ENCODE results near the gene TBL2. TPM values are rescaled to one million over a fixed set of nuclear protein-coding genes. Genes with fewer than 3 reads are reported as not detected.
"Not testable (repeated sequence)": the region's sequence is repeated elsewhere in the genome, so short reads cannot be mapped to it uniquely, and the experiment has no call there.

The TBL2 gene
- total and polyA plus RNA-seq, 5 experiments from 2014 or later, result 13.4 to 31.2 (median 19.6) TPM

GRCh38 chr7:73599151-73599882 is 20.9 kb upstream of the TBL2 start:
- no peak overlapping the region for H3K4me3 Mint-ChIP-seq
- ATAC-seq, result no peak
- no peaks in the 10 kb centered on the region for H3K4me1 Mint-ChIP-seq
- H3K36me3 Mint-ChIP-seq, result peaks cover 0 to 4% (median 0%) of the 10 kb centered on the region in 3 donors
- H3K27ac Mint-ChIP-seq, result no peak overlapping the region
- H3K27me3 Mint-ChIP-seq, result peaks cover 8 to 39% (median 21%) of the 10 kb centered on the region in 5 donors
- POLR2A ChIA-PET, result interaction anchor here (1.0 kb wide), 1 partner anchor 140 kb away, joined by 5 read pairs; the partner anchor contains the start of gene ABHD11
- H3K9me3 Mint-ChIP-seq, result no peaks in the 10 kb centered on the region
- no peak for DNase-seq

GRCh38 chr7:73597978-73598782 is 19.8 kb upstream of the TBL2 start:
- Mint-ChIP-seq H3K4me1 (no peaks in the 10 kb centered on the region), H3K9me3 (no peaks in the 10 kb centered on the region), H3K36me3 (peaks cover 0 to 4% (median 0%) of the 10 kb centered on the region in 3 donors), H3K27ac (no peak overlapping the region), H3K27me3 (peaks cover 8 to 43% (median 21%) of the 10 kb centered on the region in 5 donors), H3K4me3 (no peak overlapping the region)
- DNase-seq (no peak), ATAC-seq (no peak)
- POLR2A ChIA-PET, result no interaction called here

GRCh38 chr7:73596191-73597065 is 18.0 kb upstream of the TBL2 start:
- Mint-ChIP-seq H3K9me3 (no peaks in the 10 kb centered on the region), H3K4me1 (no peaks in the 10 kb centered on the region), H3K36me3 (peaks cover 0 to 4% (median 0%) of the 10 kb centered on the region in 3 donors), H3K27ac (no peak overlapping the region), H3K4me3 (no peak overlapping the region), H3K27me3 (peaks cover 8 to 36% (median 21%) of the 10 kb centered on the region in 5 donors)
- ATAC-seq (no peak), DNase-seq (no peak)
- POLR2A ChIA-PET, result interaction anchor here (0.5 kb wide), 2 partner anchors 10 to 580 kb away, joined by 3 to 4 read pairs; no protein-coding TSS in a partner anchor

- ATAC-seq (no peak), DNase-seq (no peak)
- Mint-ChIP-seq H3K36me3 (peaks cover 0 to 4% (median 0%) of the 10 kb centered on the region in 3 donors), H3K27me3 (peaks cover 8 to 36% (median 21%) of the 10 kb centered on the region in 5 donors), H3K4me1 (no peaks in the 10 kb centered on the region), H3K9me3 (no peaks in the 10 kb centered on the region), H3K4me3 (no peak overlapping the region), H3K27ac (no peak overlapping the region)
- POLR2A ChIA-PET, result no interaction called here
Observed at GRCh38 chr7:73595358-73595757, 17.0 kb upstream of the TBL2 start.

GRCh38 chr7:73593207-73594045 is 15.0 kb upstream of the TBL2 start:
- DNase-seq (no peak), ATAC-seq (no peak)
- Mint-ChIP-seq H3K4me3 (no peak overlapping the region), H3K27me3 (peaks cover 6 to 28% (median 10%) of the 10 kb centered on the region in 5 donors), H3K4me1 (no peaks in the 10 kb centered on the region), H3K9me3 (no peaks in the 10 kb centered on the region), H3K27ac (peak overlapping the region in 2 of 10 donors; percentile 10 to 25), H3K36me3 (peaks cover 0 to 4% (median 0%) of the 10 kb centered on the region in 3 donors)
- POLR2A ChIA-PET, result no interaction called here

- no peaks in the 10 kb centered on the region for H3K9me3 Mint-ChIP-seq
- POLR2A ChIA-PET, result interaction anchor here (0.7 kb wide), 1 partner anchor 83 kb away, joined by 3 read pairs; no protein-coding TSS in a partner anchor
- no peaks in the 10 kb centered on the region for H3K27me3 Mint-ChIP-seq
- no peak for DNase-seq
- H3K36me3 Mint-ChIP-seq, result no peaks in the 10 kb centered on the region
- peak overlapping the region in 1 of 10 donors; percentile 10 for H3K4me3 Mint-ChIP-seq
- peak overlapping the region in 2 of 10 donors; percentile 20 to 73 for H3K27ac Mint-ChIP-seq
- peaks cover 2 to 13% (median 8%) of the 10 kb centered on the region in 4 donors for H3K4me1 Mint-ChIP-seq
- ATAC-seq, result no peak
Observed at GRCh38 chr7:73586911-73587310, 8.5 kb upstream of the TBL2 start.

- no peak overlapping the region for H3K4me3 Mint-ChIP-seq
- POLR2A ChIA-PET, result interaction anchor here (0.6 kb wide), 1 partner anchor 58 kb away, joined by 3 read pairs; no protein-coding TSS in a partner anchor
- H3K9me3 Mint-ChIP-seq, result no peaks in the 10 kb centered on the region
- no peaks in the 10 kb centered on the region for H3K27me3 Mint-ChIP-seq
- ATAC-seq, result no peak
- H3K4me1 Mint-ChIP-seq, result peaks cover 2 to 15% (median 8%) of the 10 kb centered on the region in 4 donors
- no peaks in the 10 kb centered on the region for H3K36me3 Mint-ChIP-seq
- no peak overlapping the region for H3K27ac Mint-ChIP-seq
- DNase-seq, result no peak
Observed at GRCh38 chr7:73585196-73585595, 6.8 kb upstream of the TBL2 start.

- no peak for ATAC-seq
- no peak for DNase-seq
- Mint-ChIP-seq H3K4me1 (peaks cover 9 to 24% (median 18%) of the 10 kb centered on the region in 4 donors), H3K27ac (no peak overlapping the region), H3K27me3 (no peaks in the 10 kb centered on the region), H3K4me3 (no peak overlapping the region), H3K36me3 (no peaks in the 10 kb centered on the region), H3K9me3 (no peaks in the 10 kb centered on the region)
- POLR2A ChIA-PET, result interaction anchor here (0.6 kb wide), 2 partner anchors 18 to 24 kb away, joined by 3 to 6 read pairs; no protein-coding TSS in a partner anchor
Observed at GRCh38 chr7:73582664-73583202, 4.4 kb upstream of the TBL2 start.

- H3K4me1 Mint-ChIP-seq, result peaks cover 12 to 29% (median 27%) of the 10 kb centered on the region in 4 donors
- DNase-seq, H3K36me3 Mint-ChIP-seq, H3K27ac Mint-ChIP-seq, H3K9me3 Mint-ChIP-seq, ATAC-seq, H3K27me3 Mint-ChIP-seq, H3K4me3 Mint-ChIP-seq: not testable (repeated sequence)
- POLR2A ChIA-PET, result interaction anchor here (0.7 to 3.9 kb wide), 4 partner anchors 40 to 96 kb away, joined by 3 to 34 read pairs (median 6); partner anchors contain the start of gene BAZ1B
Observed at GRCh38 chr7:73581006-73581405, 2.6 kb upstream of the TBL2 start.

GRCh38 chr7:73577627-73578341 is 595 bp downstream of the TBL2 start:
- peak overlapping the region; percentile 84 to 98 (median 96) for H3K4me3 Mint-ChIP-seq
- POLR2A ChIA-PET, result interaction anchor here (0.5 to 3.9 kb wide), 8 partner anchors 10 to 141 kb away, joined by 3 to 34 read pairs (median 8); partner anchors contain the start of genes BAZ1B and STX1A
- no peaks in the 10 kb centered on the region for H3K9me3 Mint-ChIP-seq
- peaks cover 0 to 28% (median 4%) of the 10 kb centered on the region in 3 donors for H3K36me3 Mint-ChIP-seq
- peak overlapping the region; percentile 72 to 100 (median 90) for H3K27ac Mint-ChIP-seq
- ATAC-seq (peak in 1 of 2 donors; percentile 2), DNase-seq (no peak)
- H3K4me1 Mint-ChIP-seq, result peaks cover 16 to 37% (median 30%) of the 10 kb centered on the region in 4 donors
- H3K27me3 Mint-ChIP-seq, result no peaks in the 10 kb centered on the region

Data from naive thymus-derived CD8-positive, alpha-beta T cell (primary cell).